Left cardiac atrium (tissue), 4 donors: Measurements from ENCODE around the gene RSPH3. TPM values are rescaled to one million over a fixed set of nuclear protein-coding genes. Genes with fewer than 3 reads are reported as not detected.
"Not testable (repeated sequence)": the region's sequence is repeated elsewhere in the genome, so short reads cannot be mapped to it uniquely, and the experiment has no call there.

Source experiments
- ATAC-seq, 2 donors: fragments of 200-7000 bp; cut with Tn5 transposase; one replicate each; pipeline ENCODE4 v1.9.1; 2020; ENCODE audit warnings: mild to moderate bottlenecking in 2 of 2, moderate library complexity in 2 of 2
- DNase-seq: peaks from one replicate; pipeline ENCODE4 v3.0.0-alpha.2; 2020
- intact Hi-C, 2 donors: fragments of 100-400 bp; cut with DNase I; formaldehyde crosslinking; loops; one replicate each; pipeline versions ENCODE4 v1.14.1 to v1.15.1; 2022 to 2023
- total RNA-seq, 2 donors: library from RNA; stranded (reverse); fragmentation: NEBNext Ultra II Directional; extraction: Animal tissue kit (Norgen Biotek cat#: 25700); gene quantifications; one replicate each; pipeline ENCODE4 v1.2.1, GENCODE V29; 2021
- donor health status: DM: no; HTN: yes; CAD: no.
- donor health status: DM: no; HTN: yes; CAD: no; lungs with severe emphysema.
- donor health status: DM: yes; HTN: yes; CAD: no.
- donor health status: Dilated cardiomyopathy.

RSPH3 gene
- total RNA-seq, 2 donors from 2014 or later, result 9.1 to 10.1 TPM

DNA sequence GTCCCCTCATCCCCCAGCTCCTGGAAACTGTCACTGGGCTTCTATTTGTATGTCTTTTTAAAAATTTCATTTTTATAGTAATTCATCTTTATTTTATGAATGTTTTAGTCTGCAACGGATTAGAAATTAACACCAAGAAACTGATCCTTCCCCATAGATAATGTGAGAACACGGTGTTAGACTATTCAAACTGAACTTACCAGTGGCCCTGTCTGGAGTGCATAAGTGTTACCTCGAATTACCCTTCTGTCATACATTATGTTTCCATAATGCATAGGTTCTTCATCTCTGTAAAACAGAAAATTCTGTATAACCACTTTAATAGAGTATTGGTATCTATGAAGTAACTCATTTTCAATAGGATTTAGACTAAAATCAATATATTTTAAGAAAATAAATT lies 6.4 kb downstream of the RSPH3 start:
- no peak for DNase-seq
- ATAC-seq, result no peak
- intact Hi-C loops, result no loop called here

GRCh38 chr6:158991017-158991723 lies 8.8 kb downstream of the RSPH3 start:
- no peak for ATAC-seq
- DNase-seq, result no peak
- intact Hi-C loops, result no loop called here

- DNase-seq, ATAC-seq, intact Hi-C loops: not testable (repeated sequence)
Measured at GRCh38 chr6:158989711-158990110, 10.3 kb downstream of the RSPH3 start.

- ATAC-seq (no peak), DNase-seq (no peak)
Measured at GRCh38 chr6:158988477-158988876, 11.5 kb downstream of the RSPH3 start.

DNA sequence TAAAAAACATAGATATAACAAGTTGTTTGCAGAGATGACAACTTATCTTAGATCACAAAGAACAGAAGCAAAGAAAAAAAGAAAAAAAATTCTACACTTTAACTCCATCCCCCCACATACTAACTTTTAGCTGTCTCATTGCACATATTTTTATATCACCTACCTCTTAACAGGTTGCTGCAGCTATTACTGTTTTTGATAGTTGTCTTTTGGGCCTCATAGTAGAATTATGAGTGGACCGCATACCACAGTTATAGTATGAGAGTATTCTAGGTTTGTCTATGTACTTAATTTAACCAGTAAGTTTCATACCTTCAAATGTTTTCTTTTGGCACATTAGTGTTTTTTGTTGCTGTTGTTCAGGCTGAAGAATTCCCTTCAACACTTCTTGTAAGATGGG lies 12.3 kb downstream of the RSPH3 start:
- intact Hi-C loops, result no loop called here
- ATAC-seq (no peak), DNase-seq (no peak)

More at GRCh38 chr6:158988477-158988876, 11.5 kb downstream of the RSPH3 start:
- intact Hi-C loops, result no loop called here

GRCh38 chr6:158978757-158979156 lies 21.2 kb downstream of the RSPH3 start:
- no peak for ATAC-seq
- intact Hi-C loops, result loop anchor here in 1 of 2 donors (10.0 kb wide), 1 partner anchor 264 kb away; no protein-coding TSS in a partner anchor

GRCh38 chr6:158977382-158977781 lies 22.6 kb downstream of the RSPH3 start:
- no peak for ATAC-seq
- no peak for DNase-seq
- intact Hi-C loops, result loop anchor here in 1 of 2 donors (10.0 kb wide), 1 partner anchor 263 kb away; no protein-coding TSS in a partner anchor

More at GRCh38 chr6:158978757-158979156, 21.2 kb downstream of the RSPH3 start:
- no peak for DNase-seq

DNA sequence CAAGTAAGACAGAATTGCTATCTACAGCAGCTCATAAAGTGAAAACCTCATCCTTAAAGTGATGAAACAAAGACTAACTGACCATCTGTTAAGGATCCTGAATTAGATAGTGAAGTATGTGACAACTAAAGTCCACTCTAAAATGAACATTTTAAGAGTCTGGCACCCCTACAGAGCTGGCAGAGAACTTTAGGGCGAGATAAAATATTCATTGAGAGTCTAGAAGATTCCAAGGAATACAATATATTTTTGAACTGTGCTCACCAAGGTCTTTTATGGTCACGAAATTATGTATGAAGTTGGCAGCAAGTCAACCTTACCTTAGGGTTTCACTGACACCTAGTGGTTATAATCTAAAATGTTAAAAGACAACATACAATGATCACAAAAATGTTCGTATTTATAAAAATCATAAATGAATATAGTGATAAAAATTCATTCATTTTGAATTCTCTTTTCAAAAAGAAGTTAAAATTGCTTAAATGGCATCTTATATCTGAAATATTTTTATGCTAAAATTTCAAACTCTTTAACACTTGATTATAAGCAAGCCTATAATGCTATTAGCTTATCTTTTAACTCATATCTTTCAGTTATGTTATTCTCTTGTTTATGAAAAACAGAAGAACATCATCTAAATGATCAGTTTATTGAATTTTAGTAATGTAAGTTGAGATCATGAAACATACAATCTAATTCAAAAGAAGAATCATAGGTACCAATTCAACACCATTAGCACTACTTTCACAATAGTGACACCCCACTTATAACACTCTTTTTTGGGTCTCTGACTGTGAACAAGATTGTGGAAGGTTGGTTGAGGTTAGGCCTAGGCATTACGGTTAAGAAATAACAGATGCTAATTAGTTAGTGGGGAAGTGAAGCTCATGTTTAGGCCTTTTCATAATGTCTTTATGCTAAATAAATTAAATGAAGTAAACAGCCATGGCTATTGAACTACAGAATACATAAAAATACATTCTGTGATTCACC lies 27.5 kb downstream of the RSPH3 start:
- peak; percentile 39 to 57 for ATAC-seq
- intact Hi-C loops, result loop anchor here (5.0 to 10.0 kb wide), 2 partner anchors 180 to 258 kb away; no protein-coding TSS in a partner anchor
- no peak for DNase-seq

GRCh38 chr6:158970640-158971275 lies 29.2 kb downstream of the RSPH3 start:
- ATAC-seq (peak in 1 of 2 donors; percentile 61), DNase-seq (no peak)
- intact Hi-C loops, result loop anchor here (2.0 to 10.0 kb wide), 3 partner anchors 178 to 264 kb away; no protein-coding TSS in a partner anchor

GRCh38 chr6:158969148-158969547 lies 30.9 kb downstream of the RSPH3 start:
- DNase-seq (no peak), ATAC-seq (no peak)
- intact Hi-C loops, result no loop called here

GRCh38 chr6:158963020-158963808 lies 36.8 kb downstream of the RSPH3 start:
- no peak for DNase-seq
- ATAC-seq, result no peak
- intact Hi-C loops, result no loop called here

- DNase-seq, result no peak
- no peak for ATAC-seq
- intact Hi-C loops, result no loop called here
Measured at GRCh38 chr6:158962371-158962770, 37.6 kb downstream of the RSPH3 start.

GRCh38 chr6:158960026-158960425 lies 40.0 kb downstream of the RSPH3 start:
- ATAC-seq, result no peak
- no peak for DNase-seq
- intact Hi-C loops, result no loop called here

DNA sequence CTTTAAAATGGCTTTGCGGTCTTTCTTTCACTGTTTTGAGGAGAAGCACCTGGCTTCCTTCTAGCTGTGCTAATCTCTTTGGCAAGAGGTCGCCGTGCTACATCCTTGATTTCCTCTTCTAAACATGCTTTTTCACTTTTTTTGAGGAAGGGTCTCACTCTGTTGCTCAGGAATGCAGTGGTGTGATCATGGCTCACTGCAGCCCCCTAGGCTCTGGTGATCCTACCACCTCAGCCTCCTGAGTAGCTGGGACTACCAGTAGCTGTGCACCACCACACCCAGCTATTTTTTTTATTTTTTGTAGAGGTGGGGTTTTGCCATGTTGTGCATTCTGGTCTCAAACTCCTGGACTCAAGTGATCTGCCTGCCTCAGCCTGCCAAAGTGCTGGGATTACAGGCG lies 40.5 kb downstream of the RSPH3 start:
- ATAC-seq, result no peak
- intact Hi-C loops, result no loop called here
- no peak for DNase-seq

- DNase-seq, result no peak
- peak in 1 of 2 donors; percentile 29 for ATAC-seq
- intact Hi-C loops, result no loop called here
Measured at GRCh38 chr6:158958504-158959386, 41.3 kb downstream of the RSPH3 start.

- intact Hi-C loops, result no loop called here
- ATAC-seq (no peak), DNase-seq (no peak)
Measured at GRCh38 chr6:158955255-158955654, 44.7 kb downstream of the RSPH3 start.

DNA sequence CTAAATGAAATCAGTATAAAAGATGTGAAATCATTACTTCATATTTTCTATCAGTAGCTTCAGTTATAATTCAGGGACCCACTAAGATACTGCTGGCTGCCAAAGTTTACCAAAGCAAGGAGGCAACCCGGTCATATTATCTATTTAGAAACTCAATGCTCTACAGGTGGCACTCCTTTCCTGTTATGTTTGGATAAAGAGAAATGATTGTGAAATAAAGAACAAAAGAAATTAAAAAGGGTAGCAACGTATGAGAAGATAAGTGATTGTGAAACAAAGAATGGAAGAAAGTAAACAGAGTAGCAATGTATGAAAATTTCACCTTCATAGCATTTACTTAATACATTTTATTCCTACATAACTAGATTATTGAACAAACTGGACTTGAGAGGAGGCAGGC lies 45.2 kb downstream of the RSPH3 start:
- no peak for ATAC-seq
- intact Hi-C loops, result no loop called here
- no peak for DNase-seq

DNA sequence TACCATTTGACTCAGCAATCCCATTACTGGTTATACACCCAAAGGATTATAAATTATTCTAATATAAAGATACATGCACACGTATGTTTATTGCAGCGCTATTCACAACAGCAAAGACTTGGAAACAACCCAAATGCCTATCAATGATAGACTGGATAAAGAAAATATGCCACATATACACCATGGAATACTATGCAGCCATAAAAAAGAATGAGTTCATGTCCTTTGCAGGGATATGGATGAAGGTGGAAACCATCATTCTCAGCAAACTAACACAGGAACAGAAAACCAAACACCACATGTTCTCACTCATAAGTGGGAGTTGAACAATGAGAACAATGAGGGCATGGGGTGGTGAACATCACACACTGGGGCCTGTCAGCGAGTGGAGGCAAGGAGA lies 48.0 kb downstream of the RSPH3 start:
- intact Hi-C loops, ATAC-seq: not testable (repeated sequence)

More for the DNA sequence above, 48.0 kb downstream of the RSPH3 start:
- not testable (repeated sequence) for DNase-seq
